Measurements from ENCODE around the gene SNX1.
"Not testable (repeated sequence)": the region's sequence is repeated elsewhere in the genome, so short reads cannot be mapped to it uniquely, and the experiment has no call there.

The SNX1 gene

DNA sequence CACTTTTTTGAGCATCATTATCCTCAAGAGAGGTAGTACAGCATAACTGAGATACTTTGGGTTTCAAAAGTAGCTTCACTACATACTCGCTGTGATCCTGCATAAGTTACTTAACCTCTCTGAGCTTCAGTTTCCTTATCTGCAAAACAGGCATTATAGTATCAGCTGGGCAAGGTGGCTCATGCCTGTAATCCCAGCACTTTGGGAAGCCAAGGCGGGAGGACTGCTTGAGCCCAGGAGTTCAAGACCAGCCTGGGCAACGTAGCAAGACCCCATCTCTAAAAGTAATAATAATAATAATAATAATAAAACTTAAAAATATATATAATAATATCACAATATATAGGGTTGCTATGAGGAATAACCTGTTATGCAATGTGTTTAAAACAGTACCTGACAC is 13.0 kb upstream of the SNX1 start:
- no peak for DNase-seq

DNA sequence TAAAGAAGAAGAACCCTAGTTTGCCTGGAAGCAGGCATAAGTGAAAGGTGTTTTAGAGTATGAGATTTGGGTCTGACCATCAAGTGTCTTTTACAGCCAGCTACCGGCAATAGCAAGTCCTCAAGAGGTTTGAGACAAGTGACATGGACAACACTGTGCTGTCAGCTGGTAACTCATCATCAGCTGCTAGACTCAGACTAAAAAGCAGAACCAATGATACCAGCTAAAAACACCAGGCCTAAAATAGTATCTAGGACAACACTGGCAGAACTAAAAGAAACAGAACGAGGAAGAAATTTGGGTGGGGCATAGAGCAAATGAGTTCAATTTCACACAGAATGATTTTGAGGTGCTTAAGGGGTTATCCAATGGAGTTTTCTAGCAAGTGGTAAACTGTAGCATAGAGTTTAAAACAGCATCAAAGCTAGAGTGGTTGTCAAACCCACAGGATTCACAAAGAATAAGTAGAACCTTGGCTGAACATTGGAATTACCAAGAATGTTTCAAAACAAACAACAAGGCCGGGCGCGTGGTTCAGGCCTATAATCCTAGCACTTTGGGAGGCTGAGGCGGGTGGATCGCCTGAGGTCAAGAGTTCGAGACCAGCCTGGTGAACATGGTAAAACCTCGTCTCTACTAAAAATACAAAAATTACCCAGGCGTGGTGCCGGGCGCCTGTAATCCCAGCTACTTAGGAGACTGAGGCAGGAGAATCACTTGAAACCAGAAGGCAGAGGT is 6.1 kb upstream of the SNX1 start:
- DNase-seq = no peak

GRCh38 chr15:64090527-64090926 is 5.3 kb upstream of the SNX1 start:
- DNase-seq = no peak

DNA sequence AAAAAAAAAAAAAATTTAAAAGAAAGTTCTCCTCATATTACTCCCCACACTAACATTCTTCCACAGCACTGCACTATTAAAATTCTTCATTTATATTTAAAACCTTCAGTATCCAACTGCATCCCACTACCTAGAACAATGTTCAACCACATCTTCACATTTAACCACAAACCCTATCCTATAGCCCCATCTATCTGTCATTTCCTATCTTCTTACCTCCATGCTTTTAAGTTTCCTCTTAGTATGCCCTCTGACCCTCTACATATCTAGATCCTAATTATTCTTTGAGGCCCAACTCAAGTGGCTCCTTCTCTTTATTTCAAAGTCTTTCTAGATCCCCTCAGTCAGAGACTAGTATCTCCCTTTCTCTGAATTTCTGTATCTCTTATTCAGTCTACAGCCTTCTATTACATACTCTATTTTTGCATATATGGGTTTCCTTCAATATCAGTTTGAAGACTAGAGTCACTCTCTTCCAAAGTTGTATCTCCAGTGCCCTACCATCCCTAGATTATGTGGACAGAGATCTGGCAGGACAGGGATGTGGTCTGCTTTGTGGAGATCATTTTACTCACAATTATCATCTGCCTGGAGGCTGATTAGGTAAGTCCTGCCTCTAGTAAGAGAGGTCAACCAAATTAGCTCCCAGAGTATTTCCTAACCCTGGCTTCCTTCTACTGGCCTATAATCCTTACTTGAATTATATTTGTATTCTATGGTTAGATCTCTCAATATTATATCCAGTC is 3.5 kb upstream of the SNX1 start:
- no peak for DNase-seq

DNA sequence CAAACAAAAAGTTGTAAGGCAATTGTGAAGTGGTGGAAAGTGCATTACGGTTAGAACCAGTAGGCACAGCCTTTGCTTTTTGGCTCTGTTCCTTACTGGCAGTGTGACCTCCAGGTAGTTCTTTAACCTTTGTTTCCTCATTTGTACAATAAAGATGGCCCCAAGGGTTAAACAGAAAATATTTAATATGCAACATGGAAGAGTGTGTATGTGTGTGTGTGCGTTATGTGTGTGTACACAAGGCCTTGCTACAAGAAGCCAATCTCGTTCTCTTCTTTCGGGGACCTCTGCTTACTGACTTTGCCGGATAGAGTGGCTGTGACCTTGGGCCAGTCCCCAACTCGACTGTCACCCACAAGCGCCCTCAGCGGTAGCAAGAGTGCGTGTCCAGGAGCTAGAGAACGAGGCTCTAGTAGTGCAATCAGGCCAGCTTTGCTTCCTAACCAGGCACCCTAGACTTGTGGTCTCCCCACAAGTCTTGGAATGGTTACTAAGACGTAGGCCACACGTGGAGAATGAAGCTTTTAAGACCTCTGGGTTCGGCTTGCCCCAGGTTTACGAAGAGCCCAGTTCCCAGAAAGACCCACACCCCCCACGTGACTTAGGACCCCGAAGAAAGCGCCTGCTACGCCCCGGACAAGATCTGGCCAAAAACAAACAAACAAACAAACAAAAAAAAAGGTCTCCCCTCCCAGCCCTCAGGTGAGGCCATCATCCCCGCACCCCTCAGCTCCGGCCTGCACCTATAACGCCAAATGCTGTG is 2.7 kb upstream of the SNX1 start:
- no peak for DNase-seq

GRCh38 chr15:64093627-64094417 is 2.0 kb upstream of the SNX1 start, which contains the start of gene CIAO2A:
Gene CIAO2A, minus strand, starts transcription at chr15:64093838. Its CDS starts 70 bp downstream, at chr15:64093768.
- peak; percentile 90 for DNase-seq

GRCh38 chr15:64095431-64095794 is 369 bp upstream of the SNX1 start:
- DNase-seq = no peak

GRCh38 chr15:64096668-64097384 is 1.0 kb downstream of the SNX1 start:
- no peak for DNase-seq

DNA sequence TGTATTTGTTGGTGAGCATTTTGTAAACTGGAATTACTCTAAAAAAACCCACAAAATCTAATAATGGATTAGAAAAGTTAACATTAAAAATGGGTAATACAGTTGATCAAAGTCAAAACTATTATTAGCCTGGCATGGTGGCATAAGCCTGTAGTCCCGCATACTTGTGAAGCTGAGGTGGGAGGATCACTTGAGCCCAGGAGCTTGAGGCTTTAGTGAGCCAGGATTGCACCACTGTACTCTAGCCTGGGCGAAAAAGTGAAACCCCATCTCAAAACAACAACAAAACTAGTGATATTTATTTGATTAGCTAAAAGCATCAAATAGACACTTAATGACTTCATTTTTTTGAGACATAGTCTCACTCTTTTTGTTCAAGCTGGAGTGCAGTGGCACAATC is 3.6 kb downstream of the SNX1 start:
- no peak for DNase-seq

DNA sequence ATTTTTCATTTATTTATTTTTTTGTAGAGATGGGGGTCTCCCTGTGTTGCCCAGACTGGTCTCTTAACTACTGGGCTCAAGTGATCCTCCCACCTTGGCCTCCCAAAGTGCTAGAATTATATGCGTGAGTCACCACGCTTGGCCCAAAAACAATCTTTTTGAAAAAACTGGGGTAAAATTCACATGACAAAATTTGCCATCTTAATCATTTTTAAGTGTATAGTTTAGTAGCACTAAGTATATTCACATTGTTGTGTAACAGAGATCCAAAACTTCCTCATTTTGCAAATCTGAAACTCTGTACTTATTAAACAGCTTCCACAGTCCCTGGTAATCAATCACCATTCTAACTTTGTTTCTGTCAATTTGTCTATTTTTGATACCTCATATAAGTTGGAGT is 5.2 kb downstream of the SNX1 start:
- no peak for DNase-seq

- DNase-seq = no peak
Observed at GRCh38 chr15:64102497-64102896, 6.7 kb downstream of the SNX1 start.

DNA sequence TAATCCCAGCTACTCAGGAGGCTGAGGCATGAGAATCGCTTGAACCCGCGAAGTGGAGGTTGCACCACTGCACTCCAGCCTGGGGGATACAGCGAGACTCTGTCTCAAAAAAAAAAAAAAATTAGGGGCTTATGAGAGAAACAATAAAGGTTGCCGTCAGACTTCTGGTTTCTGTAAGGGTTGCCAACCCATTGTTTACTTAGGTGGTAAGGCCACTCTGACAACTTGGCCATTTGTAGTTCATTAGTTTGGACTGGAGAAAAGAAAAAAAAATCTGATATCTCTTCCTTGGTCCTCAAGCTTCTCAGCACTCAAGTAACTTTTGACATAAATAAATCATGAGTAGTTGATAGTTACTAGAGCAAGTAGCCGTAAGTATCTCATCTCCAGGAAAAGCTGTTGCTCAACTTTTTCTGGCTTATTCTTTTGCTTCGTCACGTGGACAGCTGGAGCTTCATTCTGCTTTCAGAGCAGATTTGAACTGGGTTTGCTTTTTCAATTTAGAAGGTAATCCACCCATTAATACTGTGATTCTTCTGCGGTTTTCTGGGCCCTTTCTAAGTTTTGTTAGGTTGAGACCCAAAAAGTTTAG is 9.4 kb downstream of the SNX1 start:
- DNase-seq = no peak

DNA sequence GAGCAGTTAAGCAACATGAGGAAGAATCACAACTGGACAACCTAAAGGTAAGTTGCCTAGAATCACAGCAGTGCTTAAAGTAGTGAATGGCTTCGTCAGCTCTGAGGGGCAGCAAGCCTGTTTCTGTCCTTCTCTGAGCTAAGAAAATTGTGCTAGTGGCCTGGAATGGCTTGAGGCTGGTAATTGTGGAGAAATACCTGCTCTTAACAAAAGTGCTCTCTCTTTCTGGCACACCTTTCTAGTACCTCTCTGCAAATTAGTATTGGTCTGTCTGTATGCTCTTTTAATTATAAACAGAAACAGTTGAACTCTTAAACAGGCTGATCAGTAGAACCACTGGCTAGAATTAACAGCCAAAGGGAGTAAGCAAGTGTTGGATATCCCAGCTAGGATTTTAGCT is 11.6 kb downstream of the SNX1 start:
- DNase-seq = no peak

GRCh38 chr15:64110108-64110701 is 14.4 kb downstream of the SNX1 start:
- not testable (repeated sequence) for DNase-seq

DNA sequence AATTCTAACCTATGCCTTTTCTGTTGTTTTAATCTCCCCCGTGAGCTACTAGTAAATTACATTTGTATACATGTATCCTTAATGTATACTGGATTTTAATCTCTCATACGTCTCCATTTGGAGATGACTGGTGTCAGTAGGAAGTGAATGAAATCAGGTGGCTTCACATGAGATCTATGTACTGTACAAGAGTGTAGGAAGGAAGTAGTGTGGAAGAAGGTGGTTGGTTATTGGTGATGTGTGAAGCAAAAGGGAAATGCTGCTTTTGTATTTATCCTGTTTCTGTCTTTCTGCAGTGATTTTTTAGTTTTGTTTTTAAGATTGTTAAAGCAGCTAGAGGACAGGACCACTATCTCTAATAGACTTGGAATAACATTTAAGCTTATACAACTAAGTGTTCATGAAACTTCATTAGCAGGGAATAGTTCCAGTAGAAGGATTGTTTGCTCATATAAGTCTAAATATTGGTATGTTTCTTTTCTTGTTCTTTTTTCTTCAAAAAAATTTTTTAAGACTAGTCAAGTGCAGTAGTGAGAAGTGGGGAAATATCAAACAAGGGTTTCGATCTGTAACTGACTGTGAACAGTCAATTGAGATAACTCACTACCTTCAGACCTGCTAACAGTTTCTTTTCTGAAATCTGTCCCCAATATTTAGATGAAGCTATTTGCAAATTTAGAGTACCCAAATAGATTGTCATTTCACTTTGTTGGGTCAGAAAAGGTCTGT is 15.3 kb downstream of the SNX1 start:
- no peak for DNase-seq

DNA sequence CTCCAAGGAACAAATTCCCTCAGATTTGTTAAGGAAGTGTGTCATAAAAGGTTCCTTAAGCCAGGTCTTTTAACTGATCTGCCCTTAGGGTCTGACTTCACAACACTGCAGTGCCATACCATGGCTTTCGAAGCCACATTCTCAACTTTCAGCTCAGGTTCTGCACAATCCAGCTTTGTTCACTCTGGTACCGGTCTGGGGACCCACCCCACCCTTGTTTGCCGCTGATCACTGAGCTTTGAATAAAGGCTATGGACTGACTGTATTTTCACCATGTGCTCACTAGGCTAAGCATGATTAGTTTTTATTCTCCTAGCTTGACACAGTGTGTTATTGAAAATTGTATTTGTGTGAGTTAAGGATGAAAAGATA is 15.9 kb downstream of the SNX1 start:
- no peak for DNase-seq

GRCh38 chr15:64112073-64112772 is 16.4 kb downstream of the SNX1 start:
- DNase-seq = no peak

DNA sequence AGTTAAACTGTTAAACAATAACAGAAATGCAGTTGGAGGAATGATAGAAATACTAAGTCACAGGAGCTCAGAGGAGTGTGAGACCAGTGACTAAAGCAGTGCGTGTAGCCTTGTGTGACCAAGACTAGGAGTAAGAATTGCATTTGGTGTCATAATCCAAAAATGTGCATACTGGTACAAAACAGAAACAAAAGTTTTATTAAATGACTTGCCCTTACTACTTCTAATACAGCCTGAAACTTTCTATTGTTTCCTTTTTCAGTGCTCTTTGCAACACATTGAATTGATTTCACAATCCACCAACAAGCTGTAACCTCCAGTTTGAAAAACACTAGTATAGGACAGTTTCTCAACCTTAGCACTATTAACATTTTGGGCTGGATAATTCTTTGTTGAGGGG is 17.1 kb downstream of the SNX1 start:
- no peak for DNase-seq

- no peak for DNase-seq
Observed at GRCh38 chr15:64117759-64118487, 22.1 kb downstream of the SNX1 start.
